GM19351 (cell line): ENCODE measurements around the gene C1orf198.

ENCODE experiments used
- ATAC-seq: cut with Tn5 transposase; IDR thresholded peaks from one replicate; pipeline ENCODE4 v1.9.1; 2021; ENCODE audit warnings: mild to moderate bottlenecking, moderate library complexity; ENCODE audit not compliant: unreplicated experiment

The C1orf198 gene

GRCh38 chr1:230790026-230790425 is 78.3 kb downstream of the C1orf198 start:
- no peak for ATAC-seq

- ATAC-seq: no peak
Measured at GRCh38 chr1:230788561-230789275, 79.6 kb downstream of the C1orf198 start.

DNA sequence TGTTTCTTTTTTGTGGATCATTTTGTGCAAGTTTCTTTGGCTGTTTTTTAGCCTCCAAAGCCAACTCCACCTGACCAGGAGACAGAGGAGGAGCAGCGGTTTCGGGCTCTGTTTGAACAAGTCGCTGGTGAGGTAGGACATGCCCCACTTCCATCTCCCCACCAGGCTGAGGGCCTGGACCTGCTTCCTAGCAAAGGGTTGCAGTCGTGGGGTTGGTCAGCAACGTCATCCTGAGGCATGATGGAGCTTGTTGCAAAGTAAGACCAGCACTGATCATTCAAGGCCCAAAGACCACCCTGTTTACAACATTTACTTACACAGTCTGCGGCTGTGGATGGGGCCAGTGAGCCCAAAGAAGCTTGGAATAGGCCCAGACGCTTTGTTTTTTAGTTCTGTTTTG is 80.8 kb downstream of the C1orf198 start:
- ATAC-seq: no peak
